Liver (tissue), 9 donors: ENCODE results near the gene PROCA1. TPM values are rescaled to one million over a fixed set of nuclear protein-coding genes. Genes with fewer than 3 reads are reported as not detected.
"Not testable (repeated sequence)": the region's sequence is repeated elsewhere in the genome, so short reads cannot be mapped to it uniquely, and the experiment has no call there.

Experiments used
- DNase-seq: peaks from one replicate; pipeline ENCODE4 v3.0.0-alpha.2; 2017; ENCODE audit warnings: low spot score
- H3K27ac ChIP-seq, 2 donors: one replicate each; pipeline ENCODE4 v1.7.0; 2013; ENCODE audit warnings: inconsistent platforms in 2 of 2, low read length in 2 of 2, control low read depth in 1 of 2, low read depth in 1 of 2, mild to moderate bottlenecking in 1 of 2
- H3K27me3 ChIP-seq, 4 donors: one replicate each; pipeline versions ENCODE4 v1.6.1 to v1.7.0; 2013; ENCODE audit warnings: low read length in 3 of 4, inconsistent platforms in 1 of 4, mild to moderate bottlenecking in 1 of 4, moderate library complexity in 1 of 4; ENCODE audit not compliant: control insufficient read depth in 4 of 4, insufficient read depth in 4 of 4
- H3K36me3 ChIP-seq, 4 donors: one replicate each; pipeline versions ENCODE4 v1.6.1 to v1.7.0; 2013; ENCODE audit warnings: low read length in 3 of 4, mild to moderate bottlenecking in 3 of 4, low read depth in 1 of 4, moderate library complexity in 1 of 4; ENCODE audit not compliant: control insufficient read depth in 4 of 4, insufficient read depth in 3 of 4
- H3K4me1 ChIP-seq, 4 donors: one replicate each; pipeline versions ENCODE4 v1.6.1 to v1.7.0; 2013; ENCODE audit warnings: low read length in 3 of 4, mild to moderate bottlenecking in 3 of 4, moderate library complexity in 1 of 4; ENCODE audit not compliant: control insufficient read depth in 4 of 4, insufficient read depth in 4 of 4
- H3K4me3 ChIP-seq, 3 donors: one replicate each; pipeline versions ENCODE4 v1.6.1 to v1.7.0; 2013; ENCODE audit warnings: low read length in 3 of 3, control low read depth in 1 of 3, low read depth in 1 of 3, mild to moderate bottlenecking in 1 of 3
- H3K9ac ChIP-seq, 2 donors: one replicate each; pipeline ENCODE4 v1.7.0; 2013; ENCODE audit warnings: low read length in 2 of 2, mild to moderate bottlenecking in 2 of 2, moderate library complexity in 2 of 2, control low read depth in 1 of 2, low read depth in 1 of 2
- H3K9me3 ChIP-seq, 4 donors: one replicate each; pipeline versions ENCODE4 v1.6.1 to v1.7.0; 2013; ENCODE audit warnings: low read length in 3 of 4; ENCODE audit not compliant: control insufficient read depth in 4 of 4
- ATF3 ChIP-seq: IDR thresholded peaks from 2 replicates; pipeline ENCODE4 v1.6.1; 2016; ENCODE audit warnings: antibody characterized with exemption
- GABPA ChIP-seq, 2 donors: IDR thresholded peaks in 1 of 2; conservative IDR thresholded peaks in 1 of 2; 2 replicates each; pipeline ENCODE4 v1.6.1; 2016; ENCODE audit warnings: antibody characterized with exemption in 2 of 2, mild to moderate bottlenecking in 1 of 2, moderate library complexity in 1 of 2
- HNF4G ChIP-seq: IDR thresholded peaks from 2 replicates; pipeline ENCODE4 v1.6.1; 2016; ENCODE audit warnings: antibody characterized with exemption
- RAD21 ChIP-seq, 2 donors: IDR thresholded peaks; 2 replicates each; pipeline ENCODE4 v1.6.1; 2016; ENCODE audit warnings: antibody characterized with exemption in 2 of 2, mild to moderate bottlenecking in 2 of 2
- SP1 ChIP-seq: IDR thresholded peaks from 2 replicates; pipeline ENCODE4 v1.6.1; 2018; ENCODE audit warnings: antibody characterized with exemption, mild to moderate bottlenecking
- TAF1 ChIP-seq: conservative IDR thresholded peaks from 2 replicates; pipeline ENCODE4 v1.6.1; 2016; ENCODE audit warnings: antibody characterized with exemption, mild to moderate bottlenecking
- YY1 ChIP-seq: IDR thresholded peaks from 2 replicates; pipeline ENCODE4 v1.6.1; 2016; ENCODE audit warnings: antibody characterized with exemption, mild to moderate bottlenecking
- WGBS: extraction: QIAGEN DNeasy Blood & Tissue Kit; methylation state at CpG from one replicate; pipeline ENCODE4 v1.1.7; 2013; 5-methylcytosine and 5-hydroxymethylcytosine counted together
- polyA plus RNA-seq, 2 donors: library from polyadenylated mRNA; stranded (reverse) in 1 of 2; unstranded in 1 of 2; fragments of 200-250 nt in 1 of 2; fragments of >200 nt in 1 of 2; fragmentation: Nextera tagmentation in 1 of 2; extraction: Ambion mirVana in 1 of 2; gene quantifications; one replicate each; pipeline versions ENCODE4 v1.2.1 to v1.2.3, GENCODE V29; 2013 to 2015
- total RNA-seq, 2 donors: library from RNA; depleted of rRNA; stranded (reverse); fragments of >200 nt; gene quantifications; one replicate each; pipeline ENCODE4 v1.2.3, GENCODE V29; 2014
- TF ChIP-seq, protein P1 (sequence below): IDR thresholded peaks from 2 replicates; pipeline ENCODE4 v1.6.1; 2016; ENCODE audit warnings: antibody characterized with exemption
- TF ChIP-seq, protein P2 (sequence below): IDR thresholded peaks from 2 replicates; pipeline ENCODE4 v1.6.1; 2016; ENCODE audit warnings: antibody characterized with exemption
- TF ChIP-seq, protein P3 (sequence below): fragments of 150-350 bp; IDR thresholded peaks from 2 replicates; pipeline ENCODE4 v1.5.1; 2017; ENCODE audit warnings: improper control_type of control experiment, low read depth, low read length; ENCODE audit not compliant: missing input control
- TF ChIP-seq, protein P4 (sequence below): IDR thresholded peaks from 2 replicates; pipeline ENCODE4 v1.6.1; 2016; ENCODE audit warnings: antibody characterized with exemption, mild to moderate bottlenecking
- donor health status: healthy.
- donor health status: healthy.
- donor health status: healthy.
- donor health status: healthy.
- donor health status: healthy.

The PROCA1 gene
- total and polyA plus RNA-seq, 4 donors, result 0.16 to 0.65 (median 0.35) TPM

DNA sequence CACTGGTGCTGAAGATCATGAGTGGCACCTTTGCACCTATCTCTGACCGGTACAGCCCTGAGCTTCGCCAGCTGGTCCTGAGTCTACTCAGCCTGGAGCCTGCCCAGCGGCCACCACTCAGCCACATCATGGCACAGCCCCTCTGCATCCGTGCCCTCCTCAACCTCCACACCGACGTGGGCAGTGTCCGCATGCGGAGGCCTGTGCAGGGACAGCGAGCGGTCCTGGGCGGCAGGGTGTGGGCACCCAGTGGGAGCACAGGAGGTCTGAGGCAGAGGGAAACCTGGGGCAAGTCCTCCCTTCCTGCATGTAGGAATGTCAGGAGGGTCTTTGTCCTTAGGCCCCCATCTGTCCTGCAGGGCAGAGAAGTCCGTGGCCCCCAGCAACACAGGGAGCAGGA is 25.6 kb upstream of the PROCA1 start:
- WGBS, result 96% methylated on average over 12 of the region's 12 CpGs
- TF ChIP-seq SP1 (no peak), RAD21 (IDR thresholded peaks at IDR 0.05) (no peak), YY1 (no peak), GABPA (IDR thresholded peaks at IDR 0.05 in 1 of 2, conservative IDR thresholded peaks at IDR 0.05 in 1 of 2) (no peak), HNF4G (no peak), TAF1 (no peak), ATF3 (no peak)
- TF ChIP-seq, protein P1, sequence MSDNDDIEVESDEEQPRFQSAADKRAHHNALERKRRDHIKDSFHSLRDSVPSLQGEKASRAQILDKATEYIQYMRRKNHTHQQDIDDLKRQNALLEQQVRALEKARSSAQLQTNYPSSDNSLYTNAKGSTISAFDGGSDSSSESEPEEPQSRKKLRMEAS, result no peak
- TF ChIP-seq, protein P2, sequence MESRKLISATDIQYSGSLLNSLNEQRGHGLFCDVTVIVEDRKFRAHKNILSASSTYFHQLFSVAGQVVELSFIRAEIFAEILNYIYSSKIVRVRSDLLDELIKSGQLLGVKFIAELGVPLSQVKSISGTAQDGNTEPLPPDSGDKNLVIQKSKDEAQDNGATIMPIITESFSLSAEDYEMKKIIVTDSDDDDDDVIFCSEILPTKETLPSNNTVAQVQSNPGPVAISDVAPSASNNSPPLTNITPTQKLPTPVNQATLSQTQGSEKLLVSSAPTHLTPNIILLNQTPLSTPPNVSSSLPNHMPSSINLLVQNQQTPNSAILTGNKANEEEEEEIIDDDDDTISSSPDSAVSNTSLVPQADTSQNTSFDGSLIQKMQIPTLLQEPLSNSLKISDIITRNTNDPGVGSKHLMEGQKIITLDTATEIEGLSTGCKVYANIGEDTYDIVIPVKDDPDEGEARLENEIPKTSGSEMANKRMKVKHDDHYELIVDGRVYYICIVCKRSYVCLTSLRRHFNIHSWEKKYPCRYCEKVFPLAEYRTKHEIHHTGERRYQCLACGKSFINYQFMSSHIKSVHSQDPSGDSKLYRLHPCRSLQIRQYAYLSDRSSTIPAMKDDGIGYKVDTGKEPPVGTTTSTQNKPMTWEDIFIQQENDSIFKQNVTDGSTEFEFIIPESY, result no peak
- TF ChIP-seq, protein P3, sequence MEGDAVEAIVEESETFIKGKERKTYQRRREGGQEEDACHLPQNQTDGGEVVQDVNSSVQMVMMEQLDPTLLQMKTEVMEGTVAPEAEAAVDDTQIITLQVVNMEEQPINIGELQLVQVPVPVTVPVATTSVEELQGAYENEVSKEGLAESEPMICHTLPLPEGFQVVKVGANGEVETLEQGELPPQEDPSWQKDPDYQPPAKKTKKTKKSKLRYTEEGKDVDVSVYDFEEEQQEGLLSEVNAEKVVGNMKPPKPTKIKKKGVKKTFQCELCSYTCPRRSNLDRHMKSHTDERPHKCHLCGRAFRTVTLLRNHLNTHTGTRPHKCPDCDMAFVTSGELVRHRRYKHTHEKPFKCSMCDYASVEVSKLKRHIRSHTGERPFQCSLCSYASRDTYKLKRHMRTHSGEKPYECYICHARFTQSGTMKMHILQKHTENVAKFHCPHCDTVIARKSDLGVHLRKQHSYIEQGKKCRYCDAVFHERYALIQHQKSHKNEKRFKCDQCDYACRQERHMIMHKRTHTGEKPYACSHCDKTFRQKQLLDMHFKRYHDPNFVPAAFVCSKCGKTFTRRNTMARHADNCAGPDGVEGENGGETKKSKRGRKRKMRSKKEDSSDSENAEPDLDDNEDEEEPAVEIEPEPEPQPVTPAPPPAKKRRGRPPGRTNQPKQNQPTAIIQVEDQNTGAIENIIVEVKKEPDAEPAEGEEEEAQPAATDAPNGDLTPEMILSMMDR, result no peak
- TF ChIP-seq, protein P4, sequence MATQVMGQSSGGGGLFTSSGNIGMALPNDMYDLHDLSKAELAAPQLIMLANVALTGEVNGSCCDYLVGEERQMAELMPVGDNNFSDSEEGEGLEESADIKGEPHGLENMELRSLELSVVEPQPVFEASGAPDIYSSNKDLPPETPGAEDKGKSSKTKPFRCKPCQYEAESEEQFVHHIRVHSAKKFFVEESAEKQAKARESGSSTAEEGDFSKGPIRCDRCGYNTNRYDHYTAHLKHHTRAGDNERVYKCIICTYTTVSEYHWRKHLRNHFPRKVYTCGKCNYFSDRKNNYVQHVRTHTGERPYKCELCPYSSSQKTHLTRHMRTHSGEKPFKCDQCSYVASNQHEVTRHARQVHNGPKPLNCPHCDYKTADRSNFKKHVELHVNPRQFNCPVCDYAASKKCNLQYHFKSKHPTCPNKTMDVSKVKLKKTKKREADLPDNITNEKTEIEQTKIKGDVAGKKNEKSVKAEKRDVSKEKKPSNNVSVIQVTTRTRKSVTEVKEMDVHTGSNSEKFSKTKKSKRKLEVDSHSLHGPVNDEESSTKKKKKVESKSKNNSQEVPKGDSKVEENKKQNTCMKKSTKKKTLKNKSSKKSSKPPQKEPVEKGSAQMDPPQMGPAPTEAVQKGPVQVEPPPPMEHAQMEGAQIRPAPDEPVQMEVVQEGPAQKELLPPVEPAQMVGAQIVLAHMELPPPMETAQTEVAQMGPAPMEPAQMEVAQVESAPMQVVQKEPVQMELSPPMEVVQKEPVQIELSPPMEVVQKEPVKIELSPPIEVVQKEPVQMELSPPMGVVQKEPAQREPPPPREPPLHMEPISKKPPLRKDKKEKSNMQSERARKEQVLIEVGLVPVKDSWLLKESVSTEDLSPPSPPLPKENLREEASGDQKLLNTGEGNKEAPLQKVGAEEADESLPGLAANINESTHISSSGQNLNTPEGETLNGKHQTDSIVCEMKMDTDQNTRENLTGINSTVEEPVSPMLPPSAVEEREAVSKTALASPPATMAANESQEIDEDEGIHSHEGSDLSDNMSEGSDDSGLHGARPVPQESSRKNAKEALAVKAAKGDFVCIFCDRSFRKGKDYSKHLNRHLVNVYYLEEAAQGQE, result no peak

GRCh38 chr17:28735913-28736769 is 24.5 kb upstream of the PROCA1 start:
- not testable (repeated sequence) for H3K4me1 ChIP-seq, H3K27me3 ChIP-seq, H3K9ac ChIP-seq, H3K4me3 ChIP-seq, H3K27ac ChIP-seq, H3K36me3 ChIP-seq, H3K9me3 ChIP-seq, DNase-seq
- 98% methylated on average over 5 of the region's 8 CpGs for WGBS

More for the DNA sequence above, 25.6 kb upstream of the PROCA1 start:
- H3K36me3 ChIP-seq, result no peaks in the 10 kb centered on the region
- H3K4me1 ChIP-seq, result no peaks in the 10 kb centered on the region
- H3K9ac ChIP-seq, result no peak overlapping the region
- no peak for DNase-seq
- H3K27ac ChIP-seq, result no peak overlapping the region
- no peaks in the 10 kb centered on the region for H3K27me3 ChIP-seq
- H3K4me3 ChIP-seq, result no peak overlapping the region
- no peaks in the 10 kb centered on the region for H3K9me3 ChIP-seq
